ENCODE data around the gene FAM20C. TPM values are rescaled to one million over a fixed set of nuclear protein-coding genes. Genes with fewer than 3 reads are reported as not detected.
A peak's percentile ranks its signal among the peaks of the same experiment; 100 is the strongest.

FAM20C gene
- polyA plus RNA-seq, 1 donor: 57.2 TPM

DNA sequence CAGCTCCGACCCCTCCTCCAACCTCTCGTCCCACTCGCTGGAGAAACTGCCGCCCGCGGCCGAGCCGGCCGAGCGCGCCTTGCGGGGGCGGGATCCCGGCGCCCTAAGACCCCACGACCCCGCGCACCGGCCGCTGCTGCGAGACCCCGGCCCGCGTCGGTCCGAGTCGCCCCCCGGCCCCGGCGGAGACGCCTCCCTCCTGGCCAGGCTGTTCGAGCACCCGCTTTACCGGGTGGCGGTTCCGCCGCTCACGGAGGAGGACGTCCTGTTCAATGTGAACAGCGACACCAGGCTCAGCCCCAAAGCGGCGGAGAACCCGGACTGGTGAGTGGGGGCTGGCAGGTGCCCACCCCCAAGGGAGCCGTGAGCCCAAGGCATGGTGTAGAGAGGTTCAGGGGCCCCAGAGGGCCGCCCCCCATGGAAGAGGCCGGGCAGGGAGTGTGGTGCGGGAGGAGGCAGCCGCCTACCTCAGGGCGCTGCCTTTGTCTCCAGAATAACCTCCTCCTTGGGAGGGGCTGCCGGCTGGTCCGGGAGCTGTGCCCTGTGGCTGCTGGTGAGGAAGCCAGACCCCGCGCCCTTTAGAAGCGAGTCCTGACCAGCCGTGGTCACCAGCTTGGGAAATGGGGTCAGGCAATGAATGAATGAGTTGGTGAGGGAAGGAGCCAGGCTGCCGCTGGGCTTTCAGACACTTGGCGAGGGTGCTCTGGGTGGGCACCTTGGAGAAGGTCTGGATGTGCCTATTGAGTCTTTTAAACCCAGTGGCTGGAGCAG, 1.3 kb downstream of the FAM20C start:
- Histone ChIP-seq H3K4me3 (ENCODE audit: low read length) (peak overlapping the region; percentile 99), H3K4me1 (ENCODE audit: control insufficient read depth, insufficient read depth, low read length) (peaks cover 51% of the 10 kb centered on the region), H3K27me3 (ENCODE audit: control insufficient read depth, insufficient read depth, low read length) (no peaks in the 10 kb centered on the region), H3K9me3 (ENCODE audit: control insufficient read depth, low read depth, low read length) (peaks cover 2% of the 10 kb centered on the region), H3K27ac (ENCODE audit: low read length) (peak overlapping the region; percentile 83), H3K36me3 (ENCODE audit: control insufficient read depth, insufficient read depth, low read length) (peaks cover 42% of the 10 kb centered on the region)
- peak in 1 of 2 donors; percentile 44 for DNase-seq
- WGBS (ENCODE audit: insufficient coverage, low lambda C conversion rate): no CpG with 5 or more reads among the region's 57 CpGs

- H3K36me3 ChIP-seq (ENCODE audit: control insufficient read depth, insufficient read depth, low read length): peaks cover 50% of the 10 kb centered on the region
- peaks cover 2% of the 10 kb centered on the region for H3K9me3 ChIP-seq (ENCODE audit: control insufficient read depth, low read depth, low read length)
- H3K27ac ChIP-seq (ENCODE audit: low read length): peak overlapping the region; percentile 83
- H3K4me3 ChIP-seq (ENCODE audit: low read length): peak overlapping the region; percentile 99
- peaks cover 48% of the 10 kb centered on the region for H3K4me1 ChIP-seq (ENCODE audit: control insufficient read depth, insufficient read depth, low read length)
- DNase-seq: peak; percentile 33 to 69
- no CpG with 5 or more reads among the region's 27 CpGs for WGBS (ENCODE audit: insufficient coverage, low lambda C conversion rate)
- H3K27me3 ChIP-seq (ENCODE audit: control insufficient read depth, insufficient read depth, low read length): no peaks in the 10 kb centered on the region
Observed at GRCh38 chr7:194252-195009, 2.1 kb downstream of the FAM20C start.

GRCh38 chr7:195010-195829, 2.8 kb downstream of the FAM20C start:
- H3K9me3 ChIP-seq (ENCODE audit: control insufficient read depth, low read depth, low read length): peaks cover 2% of the 10 kb centered on the region
- peaks cover 54% of the 10 kb centered on the region for H3K36me3 ChIP-seq (ENCODE audit: control insufficient read depth, insufficient read depth, low read length)
- H3K4me1 ChIP-seq (ENCODE audit: control insufficient read depth, insufficient read depth, low read length): peaks cover 48% of the 10 kb centered on the region
- peak overlapping the region; percentile 99 for H3K4me3 ChIP-seq (ENCODE audit: low read length)
- no CpG with 5 or more reads among the region's 33 CpGs for WGBS (ENCODE audit: insufficient coverage, low lambda C conversion rate)
- H3K27ac ChIP-seq (ENCODE audit: low read length): peak overlapping the region; percentile 83
- no peak for DNase-seq
- no peaks in the 10 kb centered on the region for H3K27me3 ChIP-seq (ENCODE audit: control insufficient read depth, insufficient read depth, low read length)

DNA sequence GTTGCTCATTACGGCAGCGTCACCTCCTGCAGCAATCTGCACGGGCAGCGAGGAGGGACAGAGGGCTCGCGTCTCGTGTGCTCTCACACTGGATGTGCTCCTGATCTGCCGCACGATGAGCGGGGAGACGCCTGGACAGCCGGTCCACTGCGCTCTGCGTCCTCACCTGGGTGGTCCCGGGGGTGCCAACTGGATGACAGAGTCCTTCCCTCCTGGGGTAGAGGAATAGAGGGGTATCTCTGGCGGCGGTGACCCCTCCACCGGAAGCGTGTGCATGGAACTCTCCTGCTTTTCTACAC, 3.4 kb downstream of the FAM20C start:
- Histone ChIP-seq H3K27ac (ENCODE audit: low read length) (no peak overlapping the region), H3K4me3 (ENCODE audit: low read length) (no peak overlapping the region), H3K36me3 (ENCODE audit: control insufficient read depth, insufficient read depth, low read length) (peaks cover 60% of the 10 kb centered on the region), H3K27me3 (ENCODE audit: control insufficient read depth, insufficient read depth, low read length) (no peaks in the 10 kb centered on the region), H3K9me3 (ENCODE audit: control insufficient read depth, low read depth, low read length) (peaks cover 2% of the 10 kb centered on the region), H3K4me1 (ENCODE audit: control insufficient read depth, insufficient read depth, low read length) (peaks cover 45% of the 10 kb centered on the region)
- WGBS (ENCODE audit: insufficient coverage, low lambda C conversion rate): no CpG with 5 or more reads among the region's 19 CpGs
- DNase-seq: no peak

DNA sequence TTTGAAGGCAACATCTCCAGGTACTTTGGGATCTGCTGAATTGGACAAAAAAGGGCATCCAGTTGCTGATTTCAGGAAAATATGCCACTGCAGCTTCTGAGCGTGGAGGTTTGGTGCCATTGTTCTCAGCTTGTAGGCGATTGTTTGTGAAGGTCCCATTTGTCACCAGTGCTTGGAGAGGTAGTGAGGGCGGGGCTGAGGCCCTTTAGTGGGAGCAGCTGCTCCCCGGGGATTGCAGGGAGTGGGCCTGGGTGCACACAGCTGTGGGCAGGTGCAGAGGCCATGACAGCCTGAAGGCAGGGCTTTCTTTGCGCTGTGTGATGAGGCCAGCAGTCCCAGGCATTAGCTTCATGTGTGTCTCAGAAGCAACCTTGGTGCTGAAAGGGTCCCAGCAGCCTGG, 3.9 kb downstream of the FAM20C start:
- Histone ChIP-seq H3K27me3 (ENCODE audit: control insufficient read depth, insufficient read depth, low read length) (no peaks in the 10 kb centered on the region), H3K4me3 (ENCODE audit: low read length) (no peak overlapping the region), H3K27ac (ENCODE audit: low read length) (no peak overlapping the region), H3K36me3 (ENCODE audit: control insufficient read depth, insufficient read depth, low read length) (peaks cover 65% of the 10 kb centered on the region), H3K9me3 (ENCODE audit: control insufficient read depth, low read depth, low read length) (peaks cover 2% of the 10 kb centered on the region), H3K4me1 (ENCODE audit: control insufficient read depth, insufficient read depth, low read length) (peaks cover 40% of the 10 kb centered on the region)
- DNase-seq: no peak
- no CpG with 5 or more reads among the region's 5 CpGs for WGBS (ENCODE audit: insufficient coverage, low lambda C conversion rate)

- H3K4me3 ChIP-seq (ENCODE audit: low read length): no peak overlapping the region
- no CpG with 5 or more reads among the region's 13 CpGs for WGBS (ENCODE audit: insufficient coverage, low lambda C conversion rate)
- no peak overlapping the region for H3K27ac ChIP-seq (ENCODE audit: low read length)
- no peaks in the 10 kb centered on the region for H3K27me3 ChIP-seq (ENCODE audit: control insufficient read depth, insufficient read depth, low read length)
- H3K9me3 ChIP-seq (ENCODE audit: control insufficient read depth, low read depth, low read length): peaks cover 2% of the 10 kb centered on the region
- no peak for DNase-seq
- peaks cover 35% of the 10 kb centered on the region for H3K4me1 ChIP-seq (ENCODE audit: control insufficient read depth, insufficient read depth, low read length)
- H3K36me3 ChIP-seq (ENCODE audit: control insufficient read depth, insufficient read depth, low read length): peaks cover 71% of the 10 kb centered on the region
Observed at GRCh38 chr7:196778-197321, 4.5 kb downstream of the FAM20C start.

DNA sequence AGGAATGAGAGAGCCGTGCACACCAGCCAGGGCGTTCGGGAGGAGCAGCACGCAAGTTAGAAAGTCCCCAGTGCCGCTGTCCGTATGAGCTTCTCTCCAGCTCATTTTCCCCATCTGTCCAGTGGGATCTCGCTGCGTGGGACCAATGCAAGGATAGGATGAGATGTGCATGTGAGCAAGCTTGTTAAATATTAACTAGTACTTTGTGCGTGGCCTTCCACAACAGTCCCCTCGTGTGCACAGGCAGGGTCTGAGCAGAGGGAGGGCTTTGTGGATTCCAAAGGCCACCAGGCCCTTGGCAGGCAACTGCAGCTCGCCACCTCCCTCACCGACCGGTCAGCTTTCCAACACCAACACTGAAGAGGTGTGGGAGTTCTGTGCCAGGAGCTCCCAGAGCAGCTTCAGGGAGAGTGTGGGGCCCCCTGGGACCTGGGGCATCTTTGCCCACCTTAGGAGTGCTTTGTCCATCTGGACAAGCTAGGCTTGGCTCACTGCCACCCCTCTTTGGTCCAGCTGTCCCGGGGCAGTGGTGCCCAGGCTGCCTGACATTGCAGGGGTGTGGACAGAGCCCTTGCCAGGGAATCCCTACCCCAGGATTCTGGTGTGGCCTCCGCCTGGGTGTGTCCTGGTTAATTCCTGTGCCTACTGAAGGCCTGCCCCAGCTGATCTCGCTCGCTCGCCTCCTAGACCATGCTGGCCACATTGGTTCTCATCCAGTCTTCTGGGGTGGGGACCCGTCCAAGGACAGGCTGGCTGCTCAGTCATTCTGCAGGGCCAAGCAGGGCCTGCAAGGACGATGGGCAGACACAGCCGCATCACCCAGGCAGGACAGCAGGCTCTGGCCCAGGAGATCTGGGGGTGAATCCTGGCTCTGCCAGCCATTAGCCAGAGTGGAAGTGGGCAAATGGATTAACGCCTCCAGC, 5.3 kb downstream of the FAM20C start:
- H3K27ac ChIP-seq (ENCODE audit: low read length): no peak overlapping the region
- WGBS (ENCODE audit: insufficient coverage, low lambda C conversion rate): no CpG with 5 or more reads among the region's 22 CpGs
- H3K9me3 ChIP-seq (ENCODE audit: control insufficient read depth, low read depth, low read length): peaks cover 2% of the 10 kb centered on the region
- H3K36me3 ChIP-seq (ENCODE audit: control insufficient read depth, insufficient read depth, low read length): peaks cover 78% of the 10 kb centered on the region
- peaks cover 35% of the 10 kb centered on the region for H3K4me1 ChIP-seq (ENCODE audit: control insufficient read depth, insufficient read depth, low read length)
- no peak overlapping the region for H3K4me3 ChIP-seq (ENCODE audit: low read length)
- no peaks in the 10 kb centered on the region for H3K27me3 ChIP-seq (ENCODE audit: control insufficient read depth, insufficient read depth, low read length)
- peak; percentile 41 to 43 for DNase-seq

DNA sequence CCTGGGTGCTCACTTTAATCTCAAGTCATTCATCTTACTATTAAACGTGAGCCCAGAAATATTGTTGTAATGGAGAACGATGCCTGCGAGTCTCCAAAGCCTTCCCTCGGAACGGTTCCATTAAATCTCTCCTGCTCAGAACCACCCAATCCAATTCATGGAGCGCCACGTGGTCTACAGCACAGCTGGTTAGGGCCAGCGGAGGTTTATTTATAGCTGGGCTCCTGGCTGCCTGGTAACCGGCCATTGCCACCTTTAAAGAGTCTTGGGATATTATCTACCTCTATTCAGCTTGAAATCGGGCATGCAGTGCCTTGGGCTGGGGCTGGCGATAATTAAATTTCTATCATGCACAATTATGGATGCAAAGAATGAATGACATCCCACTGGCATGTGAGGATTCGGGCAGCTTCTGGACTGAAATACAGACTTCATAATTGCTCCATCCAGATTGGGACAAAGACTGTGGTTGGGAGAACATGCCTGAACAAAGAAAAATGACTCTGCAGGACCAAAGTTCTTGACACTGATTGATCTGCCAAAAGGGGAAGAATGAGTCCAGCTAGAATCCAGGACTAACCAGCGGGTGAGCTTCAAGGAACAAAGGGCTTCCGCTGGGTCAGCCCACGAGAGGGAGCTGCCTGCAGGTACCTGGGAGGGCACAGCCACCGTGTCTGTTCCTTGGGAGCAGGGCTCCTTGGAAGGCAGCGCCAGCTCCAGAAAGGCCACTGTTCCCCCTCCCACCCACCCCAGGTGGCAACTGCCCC, 7.3 kb downstream of the FAM20C start:
- H3K4me3 ChIP-seq (ENCODE audit: low read length): no peak overlapping the region
- H3K27ac ChIP-seq (ENCODE audit: low read length): no peak overlapping the region
- peaks cover 6% of the 10 kb centered on the region for H3K9me3 ChIP-seq (ENCODE audit: control insufficient read depth, low read depth, low read length)
- peaks cover 96% of the 10 kb centered on the region for H3K36me3 ChIP-seq (ENCODE audit: control insufficient read depth, insufficient read depth, low read length)
- H3K4me1 ChIP-seq (ENCODE audit: control insufficient read depth, insufficient read depth, low read length): peaks cover 33% of the 10 kb centered on the region
- no CpG with 5 or more reads among the region's 17 CpGs for WGBS (ENCODE audit: insufficient coverage, low lambda C conversion rate)
- no peak for DNase-seq
- no peaks in the 10 kb centered on the region for H3K27me3 ChIP-seq (ENCODE audit: control insufficient read depth, insufficient read depth, low read length)

DNA sequence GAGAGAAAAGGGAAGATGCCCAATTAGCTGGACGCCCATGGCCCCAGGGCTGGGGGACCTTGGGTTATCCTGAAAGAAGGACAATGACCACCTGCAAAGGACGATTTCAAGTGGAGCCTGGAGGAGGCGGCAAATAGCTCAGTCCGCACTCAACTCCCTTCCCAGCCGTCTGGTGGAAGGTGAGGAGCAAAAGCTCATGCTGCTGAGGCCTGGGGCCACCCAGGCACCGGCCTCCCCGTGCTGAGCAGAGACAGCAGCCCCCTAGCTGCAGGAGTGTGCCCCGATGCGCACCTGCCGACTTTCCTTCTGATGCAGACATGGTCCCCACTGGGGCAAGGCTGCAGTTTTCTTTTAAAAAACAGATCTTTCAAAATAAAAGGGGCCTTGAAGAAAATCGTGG, 7.9 kb downstream of the FAM20C start:
- H3K27me3 ChIP-seq (ENCODE audit: control insufficient read depth, insufficient read depth, low read length): no peaks in the 10 kb centered on the region
- no CpG with 5 or more reads among the region's 11 CpGs for WGBS (ENCODE audit: insufficient coverage, low lambda C conversion rate)
- no peak for DNase-seq
- H3K4me3 ChIP-seq (ENCODE audit: low read length): no peak overlapping the region
- H3K36me3 ChIP-seq (ENCODE audit: control insufficient read depth, insufficient read depth, low read length): peaks cover 96% of the 10 kb centered on the region
- H3K27ac ChIP-seq (ENCODE audit: low read length): no peak overlapping the region
- peaks cover 12% of the 10 kb centered on the region for H3K9me3 ChIP-seq (ENCODE audit: control insufficient read depth, low read depth, low read length)
- peaks cover 27% of the 10 kb centered on the region for H3K4me1 ChIP-seq (ENCODE audit: control insufficient read depth, insufficient read depth, low read length)

Measured in large intestine (tissue), 3 donors.